Effector memory CD4-positive, alpha-beta T cell (primary cell): ENCODE results near the gene NT5C3A.

Experiments
- DNase-seq, 3 donors: peaks; one replicate each; pipeline ENCODE4 v3.0.0-alpha.2; 2020
- H3K27ac ChIP-seq: 2 replicates; pipeline ENCODE4 v1.7.0; 2013; ENCODE audit warnings: mild to moderate bottlenecking, low read length, moderate library complexity; ENCODE audit not compliant: insufficient read depth, poor library complexity, severe bottlenecking
- H3K27me3 ChIP-seq: replicated peaks from 2 replicates; pipeline ENCODE4 v1.7.0; 2013; ENCODE audit warnings: mild to moderate bottlenecking, low read length; ENCODE audit not compliant: insufficient read depth, control insufficient read depth, poor library complexity, severe bottlenecking
- H3K36me3 ChIP-seq: 2 replicates; pipeline ENCODE4 v1.7.0; 2013; ENCODE audit warnings: mild to moderate bottlenecking, low read length, moderate library complexity; ENCODE audit not compliant: control insufficient read depth, insufficient read depth
- H3K4me1 ChIP-seq: 2 replicates; pipeline ENCODE4 v1.7.0; 2013; ENCODE audit warnings: low read length, mild to moderate bottlenecking; ENCODE audit not compliant: control insufficient read depth, insufficient read depth, poor library complexity, severe bottlenecking
- H3K4me3 ChIP-seq: 2 replicates; pipeline ENCODE4 v1.7.0; 2013; ENCODE audit warnings: low read length, low read depth, mild to moderate bottlenecking; ENCODE audit not compliant: insufficient read depth, poor library complexity, severe bottlenecking
- H3K9me3 ChIP-seq: 2 replicates; pipeline ENCODE4 v1.7.0; 2013; ENCODE audit warnings: mild to moderate bottlenecking, low read length, moderate library complexity; ENCODE audit not compliant: control insufficient read depth

NT5C3A gene

GRCh38 chr7:33061282-33061937, 1.2 kb downstream of the NT5C3A start:
- Histone ChIP-seq H3K27me3 (no peaks in the 10 kb centered on the region), H3K36me3 (no peaks in the 10 kb centered on the region), H3K9me3 (no peaks in the 10 kb centered on the region), H3K27ac (peak overlapping the region; percentile 79), H3K4me1 (peaks cover 17% of the 10 kb centered on the region), H3K4me3 (peak overlapping the region; percentile 96)
- no peak for DNase-seq

GRCh38 chr7:33059635-33060034, 2.9 kb downstream of the NT5C3A start:
- no peak overlapping the region for H3K27ac ChIP-seq
- H3K36me3 ChIP-seq, result no peaks in the 10 kb centered on the region
- H3K4me3 ChIP-seq, result no peak overlapping the region
- no peak for DNase-seq
- no peaks in the 10 kb centered on the region for H3K27me3 ChIP-seq
- H3K4me1 ChIP-seq, result peaks cover 19% of the 10 kb centered on the region
- no peaks in the 10 kb centered on the region for H3K9me3 ChIP-seq

- Histone ChIP-seq H3K36me3 (no peaks in the 10 kb centered on the region), H3K4me3 (no peak overlapping the region), H3K27me3 (no peaks in the 10 kb centered on the region), H3K4me1 (peaks cover 14% of the 10 kb centered on the region), H3K9me3 (no peaks in the 10 kb centered on the region), H3K27ac (no peak overlapping the region)
- DNase-seq, result no peak
Measured at GRCh38 chr7:33055158-33055557, 7.4 kb downstream of the NT5C3A start.

GRCh38 chr7:33054261-33054964, 8.2 kb downstream of the NT5C3A start:
- Histone ChIP-seq H3K27me3 (no peaks in the 10 kb centered on the region), H3K4me1 (peaks cover 13% of the 10 kb centered on the region), H3K9me3 (no peaks in the 10 kb centered on the region), H3K36me3 (no peaks in the 10 kb centered on the region), H3K27ac (peak overlapping the region; percentile 37), H3K4me3 (no peak overlapping the region)
- no peak for DNase-seq

GRCh38 chr7:33053721-33054120, 8.9 kb downstream of the NT5C3A start:
- DNase-seq, result no peak
- H3K9me3 ChIP-seq, result no peaks in the 10 kb centered on the region
- no peak overlapping the region for H3K27ac ChIP-seq

GRCh38 chr7:33050535-33051318, 11.8 kb downstream of the NT5C3A start:
- no peaks in the 10 kb centered on the region for H3K27me3 ChIP-seq
- peaks cover 17% of the 10 kb centered on the region for H3K4me1 ChIP-seq
- no peak for DNase-seq

More at GRCh38 chr7:33053721-33054120, 8.9 kb downstream of the NT5C3A start:
- Histone ChIP-seq H3K36me3 (no peaks in the 10 kb centered on the region), H3K4me3 (no peak overlapping the region), H3K4me1 (peaks cover 13% of the 10 kb centered on the region), H3K27me3 (no peaks in the 10 kb centered on the region)

GRCh38 chr7:33048704-33049103, 13.9 kb downstream of the NT5C3A start:
- H3K27me3 ChIP-seq, result no peaks in the 10 kb centered on the region
- H3K4me3 ChIP-seq, result no peak overlapping the region
- no peak overlapping the region for H3K27ac ChIP-seq

More at GRCh38 chr7:33050535-33051318, 11.8 kb downstream of the NT5C3A start:
- H3K9me3 ChIP-seq, result no peaks in the 10 kb centered on the region
- H3K27ac ChIP-seq, result no peak overlapping the region
- H3K4me3 ChIP-seq, result no peak overlapping the region
- H3K36me3 ChIP-seq, result no peaks in the 10 kb centered on the region

GRCh38 chr7:33048257-33048656, 14.3 kb downstream of the NT5C3A start:
- Histone ChIP-seq H3K4me3 (no peak overlapping the region), H3K27ac (no peak overlapping the region), H3K9me3 (no peaks in the 10 kb centered on the region), H3K36me3 (no peaks in the 10 kb centered on the region), H3K4me1 (peaks cover 10% of the 10 kb centered on the region), H3K27me3 (no peaks in the 10 kb centered on the region)
- no peak for DNase-seq

More at GRCh38 chr7:33048704-33049103, 13.9 kb downstream of the NT5C3A start:
- Histone ChIP-seq H3K36me3 (no peaks in the 10 kb centered on the region), H3K9me3 (no peaks in the 10 kb centered on the region), H3K4me1 (peaks cover 10% of the 10 kb centered on the region)
- DNase-seq, result no peak

GRCh38 chr7:33044986-33045385, 17.6 kb downstream of the NT5C3A start:
- H3K9me3 ChIP-seq, result no peaks in the 10 kb centered on the region
- DNase-seq, result no peak
- H3K4me1 ChIP-seq, result peaks cover 9% of the 10 kb centered on the region
- H3K27me3 ChIP-seq, result no peaks in the 10 kb centered on the region
- H3K36me3 ChIP-seq, result no peaks in the 10 kb centered on the region
- H3K27ac ChIP-seq, result no peak overlapping the region
- no peak overlapping the region for H3K4me3 ChIP-seq

GRCh38 chr7:33044401-33044718, 18.2 kb downstream of the NT5C3A start:
- H3K36me3 ChIP-seq, result no peaks in the 10 kb centered on the region
- H3K9me3 ChIP-seq, result no peaks in the 10 kb centered on the region
- no peaks in the 10 kb centered on the region for H3K27me3 ChIP-seq
- H3K4me1 ChIP-seq, result peaks cover 9% of the 10 kb centered on the region
- no peak overlapping the region for H3K4me3 ChIP-seq
- no peak overlapping the region for H3K27ac ChIP-seq
- no peak for DNase-seq
